Measurements from ENCODE around the gene IRF5.

Gene IRF5

DNA sequence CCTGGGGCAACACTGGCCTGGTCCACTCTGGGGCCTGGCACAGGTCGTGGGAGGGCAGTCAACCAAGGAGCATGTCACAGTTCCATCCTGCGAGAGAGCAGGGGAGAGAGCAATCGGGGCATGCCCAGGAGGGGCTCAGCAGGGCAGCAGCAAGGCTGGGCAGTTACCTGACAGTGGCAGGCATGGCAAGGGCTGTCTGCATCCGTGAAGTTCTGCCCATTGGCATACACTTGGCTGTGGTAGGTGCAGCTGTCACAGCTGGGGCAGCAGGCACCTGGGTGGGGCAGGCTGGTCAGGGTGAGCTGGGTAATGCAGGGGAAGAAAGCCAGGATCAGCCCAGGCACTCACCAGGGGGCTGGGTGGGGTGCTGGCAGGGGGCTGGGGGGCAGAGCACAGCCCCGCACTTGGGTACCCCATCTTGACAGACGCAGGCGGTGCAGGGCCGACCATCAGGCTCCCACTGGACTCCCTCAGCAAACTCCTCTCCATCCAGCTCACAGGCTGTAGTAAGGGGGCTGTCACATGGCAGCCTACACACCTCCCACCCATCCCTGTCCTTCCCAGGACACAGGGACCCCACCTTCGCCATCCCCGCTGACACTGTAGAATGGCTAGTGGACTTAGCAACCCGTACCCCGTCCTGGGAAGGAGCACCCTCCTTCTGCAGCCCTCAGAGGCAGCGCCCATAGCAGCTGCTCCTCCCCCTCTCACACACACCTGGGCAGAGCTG lies 45.0 kb upstream of the IRF5 start:
- Histone ChIP-seq H3K4me3 (no peak overlapping the region), H3K36me3 (no peaks in the 10 kb centered on the region), H3K27me3 (peaks cover 42 to 55% (median 48%) of the 10 kb centered on the region in 11 experiments), H3K9me3 (replicated peaks in 1 of 11) (peaks cover 0 to 2% (median 0%) of the 10 kb centered on the region in 11 experiments; a peak in 2 of 22 replicates), H3K27ac (no peak overlapping the region), H3K4me2 (no peak overlapping the region), H3K9ac (no peak overlapping the region), H3K4me1 (no peaks in the 10 kb centered on the region; a peak in 1 of 20 replicates), H4K20me1 (no peaks in the 10 kb centered on the region; a peak in 2 of 22 replicates)
- no peak for TF ChIP-seq Cebpa-rat (IDR thresholded peaks at IDR 0.05)

DNA sequence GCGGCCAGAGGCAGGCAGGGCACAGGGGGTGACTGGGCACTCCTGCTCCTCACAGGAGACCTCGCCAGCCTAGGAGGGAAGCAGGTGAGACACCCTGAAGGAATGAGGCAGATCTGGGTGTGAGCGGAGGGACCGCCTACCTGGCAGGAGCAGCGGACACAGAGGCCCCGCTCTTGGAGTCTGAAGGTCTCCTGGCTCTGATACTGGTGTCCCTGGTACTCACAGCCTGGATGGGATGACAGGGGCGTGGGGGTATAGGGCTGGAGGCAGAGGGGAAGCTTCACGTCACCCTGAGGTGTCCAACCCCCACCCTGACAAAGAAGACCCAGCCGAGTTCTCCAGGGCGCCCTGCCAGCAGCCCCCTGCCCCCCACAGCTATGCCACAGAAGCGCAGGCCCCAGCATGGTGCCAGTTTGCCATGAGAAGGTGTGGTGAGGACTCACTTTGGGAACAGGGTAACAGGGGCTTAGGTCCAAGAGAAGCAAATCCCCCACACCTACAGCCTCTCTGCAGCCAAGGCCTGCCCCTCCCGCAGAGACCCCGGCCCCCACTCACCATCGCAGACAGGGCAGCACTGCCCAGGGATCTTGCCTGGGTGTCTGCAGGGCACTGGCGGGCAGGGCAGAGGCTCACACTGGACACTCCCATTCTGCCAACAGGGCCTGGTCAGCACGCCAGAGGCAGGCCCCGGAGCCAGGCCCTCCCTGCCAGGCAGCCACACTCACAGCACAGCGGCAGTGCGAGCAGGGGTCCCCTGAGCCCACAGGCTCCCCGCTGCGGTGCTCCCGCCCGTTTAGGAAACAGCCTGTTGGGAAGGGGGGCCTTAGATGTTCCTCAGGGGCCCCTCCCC lies 44.3 kb upstream of the IRF5 start:
- Histone ChIP-seq H3K9ac (no peak overlapping the region), H4K20me1 (no peaks in the 10 kb centered on the region; a peak in 2 of 22 replicates), H3K4me3 (no peak overlapping the region), H3K36me3 (no peaks in the 10 kb centered on the region), H3K27ac (no peak overlapping the region), H3K4me2 (no peak overlapping the region), H3K27me3 (peaks cover 35 to 48% (median 40%) of the 10 kb centered on the region in 11 experiments), H3K4me1 (no peaks in the 10 kb centered on the region; a peak in 1 of 20 replicates), H3K9me3 (replicated peaks in 1 of 11) (peaks cover 5 to 8% (median 6%) of the 10 kb centered on the region in 11 experiments; a peak in 20 of 22 replicates)
- no peak for TF ChIP-seq Cebpa-rat (IDR thresholded peaks at IDR 0.05)

DNA sequence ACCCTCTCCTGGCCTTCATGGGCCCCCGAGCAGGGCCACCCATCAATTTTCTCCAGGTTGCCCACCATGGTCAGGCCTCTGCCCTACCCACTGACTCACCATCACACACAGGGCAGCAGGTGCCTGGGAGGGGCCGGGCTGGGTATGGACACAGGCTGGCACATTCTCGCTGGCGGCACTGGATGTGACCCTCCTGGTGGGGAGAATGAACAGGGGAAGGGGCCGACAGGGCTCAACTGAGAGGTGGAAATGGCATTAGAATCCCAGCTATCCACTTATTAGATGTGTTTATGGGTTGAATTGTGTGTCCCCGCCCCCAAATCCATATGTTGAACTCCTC lies 43.7 kb upstream of the IRF5 start:
- no peak for TF ChIP-seq Cebpa-rat (IDR thresholded peaks at IDR 0.05)
- H3K4me1 ChIP-seq: no peaks in the 10 kb centered on the region; a peak in 1 of 20 replicates
- no peak overlapping the region for H3K4me3 ChIP-seq
- H3K27ac ChIP-seq: no peak overlapping the region
- no peak overlapping the region for H3K4me2 ChIP-seq
- no peaks in the 10 kb centered on the region for H3K36me3 ChIP-seq
- no peaks in the 10 kb centered on the region; a peak in 2 of 22 replicates for H4K20me1 ChIP-seq
- peaks cover 10 to 14% (median 12%) of the 10 kb centered on the region in 11 experiments; a peak in 20 of 22 replicates for H3K9me3 ChIP-seq (replicated peaks in 1 of 11)
- no peak overlapping the region for H3K9ac ChIP-seq
- H3K27me3 ChIP-seq: peaks cover 29 to 42% (median 34%) of the 10 kb centered on the region in 11 experiments

DNA sequence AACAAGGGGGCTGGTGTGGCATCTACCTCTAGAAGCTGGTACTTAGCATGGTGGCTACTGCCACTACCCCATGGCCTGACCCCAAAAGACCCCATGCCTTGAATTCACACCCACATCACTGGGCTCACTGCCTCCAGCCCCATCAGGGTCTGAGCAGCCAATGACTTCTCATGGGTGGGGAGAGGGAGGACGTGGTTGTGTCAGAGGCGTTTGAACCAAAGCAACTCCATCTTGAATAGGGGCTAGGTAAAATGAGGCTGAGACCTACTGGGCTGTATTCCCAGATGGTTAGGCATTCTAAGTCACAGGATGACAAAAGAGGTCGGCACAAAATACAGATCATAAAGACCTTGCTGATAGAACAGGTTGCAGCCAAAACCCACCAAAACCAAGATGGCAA lies 42.4 kb upstream of the IRF5 start:
- H4K20me1 ChIP-seq: no peaks in the 10 kb centered on the region
- no peak overlapping the region for H3K4me3 ChIP-seq
- no peak overlapping the region for H3K4me2 ChIP-seq
- H3K9me3 ChIP-seq (replicated peaks in 1 of 11): peaks cover 22 to 27% (median 25%) of the 10 kb centered on the region in 11 experiments
- H3K36me3 ChIP-seq: no peaks in the 10 kb centered on the region
- H3K9ac ChIP-seq: no peak overlapping the region
- no peak for TF ChIP-seq Cebpa-rat (IDR thresholded peaks at IDR 0.05)
- H3K27ac ChIP-seq: no peak overlapping the region
- H3K27me3 ChIP-seq: peaks cover 17 to 29% (median 21%) of the 10 kb centered on the region in 11 experiments
- no peaks in the 10 kb centered on the region; a peak in 1 of 20 replicates for H3K4me1 ChIP-seq

DNA sequence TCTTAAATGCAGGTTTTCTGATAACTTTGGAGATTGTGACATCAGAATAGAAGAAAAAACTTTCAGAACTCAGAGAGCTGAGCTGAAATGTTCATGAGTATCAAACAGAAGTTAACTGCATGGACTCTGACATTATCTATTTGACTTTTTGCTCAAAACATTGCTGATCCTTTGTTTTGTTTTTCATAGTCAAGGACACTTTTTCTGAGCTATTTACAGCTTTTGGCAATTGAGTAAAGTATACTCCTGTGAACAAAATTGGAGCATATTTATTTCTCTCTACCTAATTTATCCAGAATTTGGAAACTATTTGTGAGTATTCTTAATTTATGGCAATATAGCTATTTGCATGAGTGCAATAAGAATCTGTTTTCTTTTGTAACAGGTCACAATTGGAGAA lies 38.3 kb upstream of the IRF5 start:
- Histone ChIP-seq H3K27me3 (no peaks in the 10 kb centered on the region), H3K9me3 (replicated peaks in 1 of 11) (peaks cover 25 to 33% (median 28%) of the 10 kb centered on the region in 11 experiments), H3K36me3 (no peaks in the 10 kb centered on the region), H4K20me1 (no peaks in the 10 kb centered on the region), H3K27ac (no peak overlapping the region), H3K4me3 (no peak overlapping the region), H3K9ac (no peak overlapping the region), H3K4me2 (no peak overlapping the region), H3K4me1 (peaks cover 0 to 6% (median 0%) of the 10 kb centered on the region in 10 experiments; a peak in 5 of 20 replicates)
- no peak for TF ChIP-seq Cebpa-rat (IDR thresholded peaks at IDR 0.05)

DNA sequence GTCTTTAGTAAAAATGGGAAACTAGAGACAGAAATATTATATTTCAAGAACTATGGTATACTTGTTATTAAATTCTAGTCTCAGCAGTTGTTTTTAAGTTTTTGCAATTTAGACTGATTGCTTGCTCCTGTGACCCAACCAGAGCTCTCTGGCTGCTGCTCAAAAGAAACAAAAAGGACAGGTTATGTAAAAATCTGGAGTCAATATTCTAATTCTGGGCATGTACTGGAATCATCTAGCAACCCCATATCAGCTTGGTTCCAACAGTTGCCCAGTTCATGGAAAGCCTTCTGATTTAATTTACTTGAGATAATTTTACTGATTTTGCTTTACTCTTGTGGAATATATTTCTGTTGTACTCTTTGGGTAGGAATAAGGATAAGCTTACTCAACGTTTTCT lies 37.5 kb upstream of the IRF5 start:
- no peak overlapping the region for H3K4me3 ChIP-seq
- no peaks in the 10 kb centered on the region for H4K20me1 ChIP-seq
- H3K4me2 ChIP-seq: no peak overlapping the region
- H3K27me3 ChIP-seq: no peaks in the 10 kb centered on the region
- H3K9ac ChIP-seq: no peak overlapping the region
- no peak for TF ChIP-seq Cebpa-rat (IDR thresholded peaks at IDR 0.05)
- peaks cover 0 to 6% (median 0%) of the 10 kb centered on the region in 10 experiments; a peak in 5 of 20 replicates for H3K4me1 ChIP-seq
- H3K27ac ChIP-seq: no peak overlapping the region
- H3K36me3 ChIP-seq: no peaks in the 10 kb centered on the region
- H3K9me3 ChIP-seq (replicated peaks in 1 of 11): peaks cover 25 to 33% (median 28%) of the 10 kb centered on the region in 11 experiments

DNA sequence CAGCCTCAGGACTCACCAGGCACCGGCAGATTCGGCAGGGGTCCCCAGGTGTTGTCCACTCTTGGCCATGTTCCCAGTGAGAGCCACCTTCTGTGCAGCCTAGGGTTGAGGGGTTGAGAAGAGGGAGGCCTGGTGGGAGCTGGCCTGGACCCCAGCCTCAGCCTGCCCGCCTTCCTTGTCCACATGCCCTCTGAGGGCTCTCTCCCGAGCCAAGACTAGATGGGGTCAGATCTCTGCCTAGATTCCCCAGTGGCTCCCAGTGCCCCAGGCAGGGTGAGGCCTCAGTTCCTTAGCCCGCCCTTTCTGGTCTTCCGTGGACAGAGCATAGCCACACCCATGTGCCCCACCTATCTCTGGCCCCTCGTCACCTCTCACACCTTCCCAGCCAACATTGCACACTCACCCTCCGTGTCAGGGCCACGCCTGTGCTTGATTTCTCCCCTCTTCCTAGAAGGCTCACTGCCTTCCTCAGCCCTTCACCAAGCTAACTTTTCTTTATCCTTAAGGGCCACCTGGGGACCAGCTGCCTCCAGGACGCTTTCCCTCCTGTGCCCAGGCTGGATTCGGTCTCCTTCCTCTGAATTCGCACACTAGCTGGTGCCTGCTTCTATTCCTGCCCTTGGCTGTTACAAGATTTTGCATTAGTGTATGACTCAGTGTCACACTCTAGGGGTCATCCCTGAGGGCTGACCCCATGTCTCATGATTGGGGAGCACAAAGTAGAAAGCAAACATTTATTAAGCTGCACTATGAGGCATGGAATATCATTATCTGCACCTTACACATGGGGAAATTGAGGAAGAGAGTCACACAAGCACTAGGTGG lies 34.8 kb upstream of the IRF5 start:
- Histone ChIP-seq H3K9ac (peak overlapping the region in 1 of 11 experiments; percentile 32; a peak in 1 of 22 replicates), H3K4me2 (peak overlapping the region in 2 of 11 experiments; percentile 31 to 56; a peak in 3 of 22 replicates), H3K27ac (no peak overlapping the region)

DNA sequence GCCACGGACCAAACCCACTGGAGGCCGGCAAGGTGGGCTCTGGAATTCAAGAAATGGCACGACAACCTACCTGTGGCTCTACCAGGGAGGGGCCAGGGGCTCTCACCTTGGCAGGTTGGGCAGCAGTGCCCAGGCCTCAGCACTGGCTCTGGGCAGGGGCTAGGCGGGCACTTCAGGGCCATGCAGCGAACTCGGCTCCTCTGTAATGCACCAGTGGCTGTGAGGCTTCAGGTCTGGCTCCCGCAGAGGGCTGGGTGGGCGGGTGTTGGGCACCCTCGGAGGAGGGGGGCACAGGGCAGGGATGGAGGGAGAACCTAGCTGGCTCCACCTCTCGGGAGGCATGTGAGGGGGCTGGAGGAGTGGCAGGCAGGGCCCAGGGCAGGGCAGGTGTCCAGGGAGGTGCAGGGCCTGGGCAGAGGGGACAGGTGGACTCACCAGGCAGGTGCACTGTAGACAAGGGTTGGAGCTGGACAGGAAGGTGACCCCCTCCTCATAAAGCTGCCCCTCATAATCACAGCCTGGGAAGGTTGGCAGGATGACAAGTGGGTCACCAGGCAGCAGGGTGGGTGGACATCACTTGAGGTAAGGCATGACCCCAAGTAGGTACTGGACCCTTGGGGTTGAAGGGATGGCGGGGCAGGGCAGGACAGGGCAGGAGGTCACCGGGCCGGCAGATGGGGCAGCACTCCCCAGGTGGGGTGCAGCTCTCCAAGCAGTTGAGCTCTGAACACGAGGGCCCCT lies 33.9 kb upstream of the IRF5 start:
- Histone ChIP-seq H3K9me3 (replicated peaks in 1 of 11) (peaks cover 15 to 23% (median 20%) of the 10 kb centered on the region in 11 experiments), H3K27me3 (peaks cover 0 to 6% (median under 1%) of the 10 kb centered on the region in 11 experiments; a peak in 7 of 22 replicates), H4K20me1 (no peaks in the 10 kb centered on the region; a peak in 1 of 22 replicates), H3K9ac (no peak overlapping the region; a peak in 1 of 22 replicates), H3K4me3 (no peak overlapping the region), H3K27ac (no peak overlapping the region), H3K36me3 (no peaks in the 10 kb centered on the region), H3K4me1 (peaks cover 0 to 6% (median 0%) of the 10 kb centered on the region in 10 experiments; a peak in 5 of 20 replicates), H3K4me2 (peak overlapping the region in 2 of 11 experiments; percentile 31 to 56; a peak in 3 of 22 replicates)
- TF ChIP-seq Cebpa-rat (IDR thresholded peaks at IDR 0.05): no peak

More for the DNA sequence above, 34.8 kb upstream of the IRF5 start:
- Histone ChIP-seq H3K4me1 (peaks cover 0 to 6% (median 0%) of the 10 kb centered on the region in 10 experiments; a peak in 5 of 20 replicates), H3K4me3 (no peak overlapping the region), H3K36me3 (no peaks in the 10 kb centered on the region), H3K9me3 (replicated peaks in 1 of 11) (peaks cover 23 to 31% (median 28%) of the 10 kb centered on the region in 11 experiments), H3K27me3 (no peaks in the 10 kb centered on the region), H4K20me1 (no peaks in the 10 kb centered on the region)
- TF ChIP-seq Cebpa-rat (IDR thresholded peaks at IDR 0.05): no peak
